ENCODE measurements around the gene PUM1. TPM values are rescaled to one million over a fixed set of nuclear protein-coding genes. Genes with fewer than 3 reads are reported as not detected.

Gene PUM1
- total RNA-seq, 1 experiment from 2014 or later = 109 TPM

DNA sequence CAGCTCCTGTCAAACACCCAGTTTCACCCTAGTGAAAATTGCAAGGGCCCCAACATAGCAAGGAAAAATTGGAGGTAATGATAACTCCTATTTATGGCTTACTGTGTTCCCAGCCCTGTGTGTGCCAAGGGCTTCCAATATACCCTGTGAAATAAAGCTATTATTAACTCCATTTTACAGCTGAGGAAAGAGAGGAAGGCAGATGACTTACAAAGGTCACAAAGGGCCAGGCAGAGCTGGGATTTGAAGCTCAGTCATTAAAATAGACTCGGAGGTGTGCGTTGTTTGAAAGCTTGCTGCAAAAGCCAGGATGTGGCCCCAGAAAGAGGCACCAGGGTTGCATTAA lies 136.8 kb downstream of the PUM1 start:
- BruUV-seq (replicated peaks) = no TSS peak
- H3K9me3 ChIP-seq (ENCODE audit: control insufficient read depth, insufficient read depth, low read depth, low read length) = no peaks in the 10 kb centered on the region
- peaks cover 5% of the 10 kb centered on the region for H3K36me3 ChIP-seq (ENCODE audit: control insufficient read depth, insufficient read depth, low read length)
- TF ChIP-seq, protein P1, sequence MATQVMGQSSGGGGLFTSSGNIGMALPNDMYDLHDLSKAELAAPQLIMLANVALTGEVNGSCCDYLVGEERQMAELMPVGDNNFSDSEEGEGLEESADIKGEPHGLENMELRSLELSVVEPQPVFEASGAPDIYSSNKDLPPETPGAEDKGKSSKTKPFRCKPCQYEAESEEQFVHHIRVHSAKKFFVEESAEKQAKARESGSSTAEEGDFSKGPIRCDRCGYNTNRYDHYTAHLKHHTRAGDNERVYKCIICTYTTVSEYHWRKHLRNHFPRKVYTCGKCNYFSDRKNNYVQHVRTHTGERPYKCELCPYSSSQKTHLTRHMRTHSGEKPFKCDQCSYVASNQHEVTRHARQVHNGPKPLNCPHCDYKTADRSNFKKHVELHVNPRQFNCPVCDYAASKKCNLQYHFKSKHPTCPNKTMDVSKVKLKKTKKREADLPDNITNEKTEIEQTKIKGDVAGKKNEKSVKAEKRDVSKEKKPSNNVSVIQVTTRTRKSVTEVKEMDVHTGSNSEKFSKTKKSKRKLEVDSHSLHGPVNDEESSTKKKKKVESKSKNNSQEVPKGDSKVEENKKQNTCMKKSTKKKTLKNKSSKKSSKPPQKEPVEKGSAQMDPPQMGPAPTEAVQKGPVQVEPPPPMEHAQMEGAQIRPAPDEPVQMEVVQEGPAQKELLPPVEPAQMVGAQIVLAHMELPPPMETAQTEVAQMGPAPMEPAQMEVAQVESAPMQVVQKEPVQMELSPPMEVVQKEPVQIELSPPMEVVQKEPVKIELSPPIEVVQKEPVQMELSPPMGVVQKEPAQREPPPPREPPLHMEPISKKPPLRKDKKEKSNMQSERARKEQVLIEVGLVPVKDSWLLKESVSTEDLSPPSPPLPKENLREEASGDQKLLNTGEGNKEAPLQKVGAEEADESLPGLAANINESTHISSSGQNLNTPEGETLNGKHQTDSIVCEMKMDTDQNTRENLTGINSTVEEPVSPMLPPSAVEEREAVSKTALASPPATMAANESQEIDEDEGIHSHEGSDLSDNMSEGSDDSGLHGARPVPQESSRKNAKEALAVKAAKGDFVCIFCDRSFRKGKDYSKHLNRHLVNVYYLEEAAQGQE (IDR thresholded peaks at IDR 0.05; ENCODE audit: insufficient read depth in 1 of 2, low read depth in 2 of 2, low read length in 1 of 2) = no peak
- TF ChIP-seq SIN3A (IDR thresholded peaks at IDR 0.05; ENCODE audit: borderline replicate concordance, insufficient read depth, low read depth, low read length) (no peak), POLR2AphosphoS5 (IDR thresholded peaks at IDR 0.05; ENCODE audit: low read depth, low read length) (no peak), TCF7L2 (IDR thresholded peaks at IDR 0.05; ENCODE audit: low read depth, low read length) (no peak)
- TF ChIP-seq, protein P2, sequence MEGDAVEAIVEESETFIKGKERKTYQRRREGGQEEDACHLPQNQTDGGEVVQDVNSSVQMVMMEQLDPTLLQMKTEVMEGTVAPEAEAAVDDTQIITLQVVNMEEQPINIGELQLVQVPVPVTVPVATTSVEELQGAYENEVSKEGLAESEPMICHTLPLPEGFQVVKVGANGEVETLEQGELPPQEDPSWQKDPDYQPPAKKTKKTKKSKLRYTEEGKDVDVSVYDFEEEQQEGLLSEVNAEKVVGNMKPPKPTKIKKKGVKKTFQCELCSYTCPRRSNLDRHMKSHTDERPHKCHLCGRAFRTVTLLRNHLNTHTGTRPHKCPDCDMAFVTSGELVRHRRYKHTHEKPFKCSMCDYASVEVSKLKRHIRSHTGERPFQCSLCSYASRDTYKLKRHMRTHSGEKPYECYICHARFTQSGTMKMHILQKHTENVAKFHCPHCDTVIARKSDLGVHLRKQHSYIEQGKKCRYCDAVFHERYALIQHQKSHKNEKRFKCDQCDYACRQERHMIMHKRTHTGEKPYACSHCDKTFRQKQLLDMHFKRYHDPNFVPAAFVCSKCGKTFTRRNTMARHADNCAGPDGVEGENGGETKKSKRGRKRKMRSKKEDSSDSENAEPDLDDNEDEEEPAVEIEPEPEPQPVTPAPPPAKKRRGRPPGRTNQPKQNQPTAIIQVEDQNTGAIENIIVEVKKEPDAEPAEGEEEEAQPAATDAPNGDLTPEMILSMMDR (IDR thresholded peaks at IDR 0.05) = no peak
- in situ Hi-C loops (cut with HindIII; ENCODE audit: low pct_unique_long_range_greater_than_20kb, low sequenced_read_pairs) = no loop called here
- ATAC-seq (no peak), DNase-seq (ENCODE audit: low read depth, low spot score) (no peak)
- no peak overlapping the region for H3K27ac ChIP-seq (ENCODE audit: low read length)
- H3K4me1 ChIP-seq (ENCODE audit: control insufficient read depth, insufficient read depth, low read length) = no peaks in the 10 kb centered on the region
- intact Hi-C loops (cut with micrococcal nuclease; ENCODE audit: unreplicated experiment) = loop anchor here (5.0 kb wide), 1 partner anchor 146 kb away; no protein-coding TSS in a partner anchor
- ChIA-PET CTCF (interaction anchor here (1.2 kb wide), 2 partner anchors 14 to 127 kb away, joined by 4 read pairs; no protein-coding TSS in a partner anchor), POLR2A (interaction anchor here (0.6 kb wide), 1 partner anchor 160 kb away, joined by 3 read pairs; no protein-coding TSS in a partner anchor)
- no peak overlapping the region for H3K4me3 ChIP-seq (ENCODE audit: low read depth in 2 of 2, low read length in 2 of 2)
- H3K27me3 ChIP-seq (ENCODE audit: control insufficient read depth, insufficient read depth, low read length) = no peaks in the 10 kb centered on the region

DNA sequence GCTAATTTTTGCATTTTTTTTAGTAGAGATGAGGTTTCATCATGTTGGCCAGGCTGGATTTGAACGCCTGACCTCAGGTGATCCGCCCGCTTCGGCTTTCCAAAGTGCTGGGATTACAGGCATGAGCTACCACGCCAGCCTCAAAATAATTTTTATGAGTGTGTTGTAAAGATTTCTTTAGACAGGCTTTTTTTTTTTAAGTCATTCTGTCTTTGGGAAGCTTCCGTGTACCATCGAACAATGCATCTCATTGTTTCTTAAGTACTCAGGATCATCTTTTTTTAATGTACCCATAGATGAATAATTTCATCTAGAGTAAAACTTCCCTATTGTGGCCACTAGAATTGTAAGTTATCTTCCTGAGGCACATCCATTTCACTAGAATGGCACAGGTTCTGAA lies 137.3 kb downstream of the PUM1 start:
- POLR2A ChIA-PET = interaction anchor here (0.6 kb wide), 2 partner anchors 9 to 159 kb away, joined by 3 read pairs; no protein-coding TSS in a partner anchor
- no peaks in the 10 kb centered on the region for H3K4me1 ChIP-seq (ENCODE audit: control insufficient read depth, insufficient read depth, low read length)
- in situ Hi-C loops (cut with HindIII; ENCODE audit: low pct_unique_long_range_greater_than_20kb, low sequenced_read_pairs) (no loop called here), intact Hi-C loops (cut with micrococcal nuclease; ENCODE audit: unreplicated experiment) (loop anchor here (5.0 kb wide), 1 partner anchor 146 kb away; no protein-coding TSS in a partner anchor)
- ATAC-seq = no peak
- no peak for DNase-seq (ENCODE audit: low read depth, low spot score)
- TF ChIP-seq, protein P2 (IDR thresholded peaks at IDR 0.05) = no peak
- TF ChIP-seq SIN3A (IDR thresholded peaks at IDR 0.05; ENCODE audit: borderline replicate concordance, insufficient read depth, low read depth, low read length) = no peak
- TF ChIP-seq POLR2AphosphoS5 (IDR thresholded peaks at IDR 0.05; ENCODE audit: low read depth, low read length) = no peak
- TF ChIP-seq TCF7L2 (IDR thresholded peaks at IDR 0.05; ENCODE audit: low read depth, low read length) = no peak
- TF ChIP-seq, protein P1 (IDR thresholded peaks at IDR 0.05; ENCODE audit: insufficient read depth in 1 of 2, low read depth in 2 of 2, low read length in 1 of 2) = no peak
- H3K27ac ChIP-seq (ENCODE audit: low read length) = no peak overlapping the region
- H3K4me3 ChIP-seq (ENCODE audit: low read depth in 2 of 2, low read length in 2 of 2) = no peak overlapping the region
- no peaks in the 10 kb centered on the region for H3K27me3 ChIP-seq (ENCODE audit: control insufficient read depth, insufficient read depth, low read length)
- no peaks in the 10 kb centered on the region for H3K9me3 ChIP-seq (ENCODE audit: control insufficient read depth, insufficient read depth, low read depth, low read length)
- CTCF ChIA-PET = interaction anchor here (1.2 kb wide), 2 partner anchors 14 to 126 kb away, joined by 4 read pairs; no protein-coding TSS in a partner anchor
- no TSS peak for BruUV-seq (replicated peaks)
- peaks cover 2% of the 10 kb centered on the region; the same call in 1 of the 2 replicates for H3K36me3 ChIP-seq (ENCODE audit: control insufficient read depth, insufficient read depth, low read length)

All from Panc1 (cell line).